K562 (cell line): ENCODE data around the gene PLCD4. TPM values are rescaled to one million over a fixed set of nuclear protein-coding genes. Genes with fewer than 3 reads are reported as not detected.

ENCODE experiments used
- DDX20 ChIP-seq: fragments of 450-650 bp; IDR thresholded peaks from 2 replicates; pipeline ENCODE4 v1.6.1; 2016; ENCODE audit warnings: missing genetic modification characterization, low read depth, mild to moderate bottlenecking, missing compliant biosample characterization, moderate library complexity
- E2F3 ChIP-seq: fragments of 250-450 bp; sonication (Bioruptor Pico); IDR thresholded peaks from 2 replicates; pipeline ENCODE4 v1.4.0; 2020; ENCODE audit warnings: mild to moderate bottlenecking
- E2F8 ChIP-seq: fragments of 450-650 bp; IDR thresholded peaks from 2 replicates; pipeline ENCODE4 v1.7.1; 2018; ENCODE audit warnings: mild to moderate bottlenecking, low read depth; ENCODE audit not compliant: partially characterized antibody
- EGR1 ChIP-seq: fragments of 450-650 bp; conservative IDR thresholded peaks from 2 replicates; pipeline ENCODE4 v1.6.1; 2017; ENCODE audit warnings: mild to moderate bottlenecking
- ELF4 ChIP-seq: fragments of 450-650 bp; formaldehyde crosslinking; IDR thresholded peaks from 2 replicates; pipeline ENCODE4 v1.4.0; 2022; ENCODE audit warnings: missing genetic modification characterization
- ETV6 ChIP-seq, 3 experiments: fragments of 150-350 bp in 1 of 3; sonication (generic) in 1 of 3; formaldehyde crosslinking in 1 of 3; IDR thresholded peaks; 2 replicates each; pipeline versions ENCODE4 v1.6.1 to v1.8.0; 2014 to 2022; ENCODE audit warnings: borderline replicate concordance in 2 of 3, low read depth in 2 of 3, antibody characterized with exemption in 1 of 3, low read length in 1 of 3, mild to moderate bottlenecking in 1 of 3, missing genetic modification reagents in 1 of 3
- FOS ChIP-seq: IDR thresholded peaks from 3 replicates; pipeline ENCODE4 v1.6.1; 2011; ENCODE audit not compliant: insufficient read length; ENCODE audit errors: extremely low read depth
- HMG20B ChIP-seq: fragments of 250-450 bp; sonication (Bioruptor Pico); IDR thresholded peaks from 2 replicates; pipeline ENCODE4 v1.5.0; 2021; ENCODE audit warnings: mild to moderate bottlenecking
- KAT8 ChIP-seq: fragments of 450-650 bp; IDR thresholded peaks from 2 replicates; pipeline ENCODE4 v1.6.1; 2016; ENCODE audit warnings: low read depth, mild to moderate bottlenecking
- MCM5 ChIP-seq: fragments of 450-650 bp; IDR thresholded peaks from 2 replicates; pipeline ENCODE4 v1.6.1; 2016; ENCODE audit warnings: low read depth
- NCOA1 ChIP-seq: fragments of 450-650 bp; IDR thresholded peaks from 2 replicates; pipeline ENCODE4 v1.6.1; 2016; ENCODE audit warnings: low read depth
- POLR2H ChIP-seq: IDR thresholded peaks from 2 replicates; pipeline ENCODE4 v1.6.1; 2016; ENCODE audit warnings: missing genetic modification characterization, low read depth, mild to moderate bottlenecking, control low read depth, missing compliant biosample characterization, moderate library complexity
- SMARCC2 ChIP-seq: fragments of 450-650 bp; IDR thresholded peaks from 2 replicates; pipeline ENCODE4 v1.6.1; 2017; ENCODE audit warnings: antibody characterized with exemption, moderate library complexity, mild to moderate bottlenecking, low read depth
- SNRNP70 ChIP-seq: fragments of 200-400 bp; formaldehyde crosslinking; optimal IDR thresholded peaks from 2 replicates; pipeline ENCODE3; 2017; ENCODE audit warnings: low read depth, low read length
- SP1 ChIP-seq: sonication (generic); formaldehyde crosslinking; IDR thresholded peaks from 2 replicates; pipeline ENCODE4 v1.8.1; 2022; ENCODE audit warnings: mild to moderate bottlenecking, missing genetic modification reagents
- SRF ChIP-seq, 2 experiments: fragments of 250-450, 450-650 bp in 1 of 2; sonication (Bioruptor Pico) in 1 of 2; sonication (generic) in 1 of 2; formaldehyde crosslinking; IDR thresholded peaks; 2 replicates each; pipeline versions ENCODE4 v1.5.0 to v1.5.1; 2020 to 2022; ENCODE audit warnings: mild to moderate bottlenecking in 1 of 2, missing genetic modification reagents in 1 of 2
- STAT5B ChIP-seq: fragments of 250-450 bp; sonication (Bioruptor Pico); IDR thresholded peaks from 2 replicates; pipeline ENCODE4 v1.8.0; 2021; ENCODE audit warnings: mild to moderate bottlenecking, inconsistent platforms
- TFAM ChIP-seq: fragments of 250-450 bp; sonication (Bioruptor Pico); conservative IDR thresholded peaks from 2 replicates; pipeline ENCODE4 v1.5.0; 2021; ENCODE audit warnings: mild to moderate bottlenecking, moderate library complexity
- XRCC3 ChIP-seq: fragments of 450-650 bp; IDR thresholded peaks from 2 replicates; pipeline ENCODE4 v1.6.1; 2017; ENCODE audit warnings: mild to moderate bottlenecking, moderate library complexity
- ZBED1 ChIP-seq: IDR thresholded peaks from 2 replicates; pipeline ENCODE4 v1.6.1; 2014
- ZBTB49 ChIP-seq: sonication (generic); formaldehyde crosslinking; IDR thresholded peaks from 2 replicates; pipeline ENCODE4 v1.8.0; 2022; ENCODE audit warnings: missing genetic modification reagents, mild to moderate bottlenecking, borderline replicate concordance
- ZFPM2 ChIP-seq: fragments of 250-450 bp; sonication (Bioruptor Pico); IDR thresholded peaks from 2 replicates; pipeline ENCODE4 v1.5.1; 2022; ENCODE audit warnings: mild to moderate bottlenecking
- ZNF282 ChIP-seq: sonication (generic); formaldehyde crosslinking; IDR thresholded peaks from 2 replicates; pipeline ENCODE4 v1.8.1; 2023; ENCODE audit warnings: missing genetic modification reagents
- ZNF583 ChIP-seq: fragments of 250-450 bp; sonication (Bioruptor Pico); IDR thresholded peaks from 2 replicates; pipeline ENCODE4 v1.4.0; 2020
- ZNF668 ChIP-seq: fragments of 250-450 bp; sonication (Bioruptor Pico); IDR thresholded peaks from 2 replicates; pipeline ENCODE4 v1.8.0; 2022; ENCODE audit warnings: mild to moderate bottlenecking, inconsistent platforms
- ZNF695 ChIP-seq: fragments of 450-650 bp; formaldehyde crosslinking; IDR thresholded peaks from 2 replicates; pipeline ENCODE4 v1.4.0; 2020; ENCODE audit warnings: mild to moderate bottlenecking, moderate library complexity
- polyA plus RNA-seq, 8 experiments: library from polyadenylated mRNA; depleted of rRNA in 4 of 8; stranded (reverse) in 5 of 8; unstranded in 3 of 8; fragments of >200 nt; fragmentation: Nextera tagmentation in 2 of 8; fragmentation: Illumina TruSeq in 1 of 8; extraction: Ambion mirVana in 2 of 8; extraction: Trizol in 1 of 8; gene quantifications; 2 replicates each; pipeline versions ENCODE4 v1.2.1 to v1.2.3, GENCODE V29; 2011 to 2014; ENCODE audit warnings: inconsistent platforms in 1 of 8, missing spikeins in 1 of 8
- total RNA-seq, 7 experiments: library from RNA; depleted of rRNA in 6 of 7; stranded (reverse); fragments of >200 nt in 6 of 7; fragmentation: Illumina TruSeq in 2 of 7; extraction: Trizol in 2 of 7; gene quantifications; 2 replicates each; pipeline versions ENCODE4 v1.2.1 to v1.2.3, GENCODE V29; 2011 to 2021; ENCODE audit warnings: low replicate concordance in 1 of 7

The PLCD4 gene
- total and polyA plus RNA-seq, 9 of the 15 experiments (the other 6 are each of a cell fraction or from before 2014, with no cell fraction given), result 0.13 to 0.38 TPM; not detected in 7

GRCh38 chr2:218568190-218569037 is 39.3 kb upstream of the PLCD4 start, which contains the start of the genes CNOT9 and USP37 (continued):
- TF ChIP-seq ELF4 (no peak), ZNF668 (CRISPR knock-in tag) (no peak), MCM5 (no peak), POLR2H (tag) (peak; percentile 67; the same call in 1 of the 2 replicates), TFAM (CRISPR knock-in tag) (no peak), XRCC3 (no peak), FOS (no peak), SP1 (CRISPR knock-in tag) (peak; percentile 89; the same call in 1 of the 2 replicates), SNRNP70 (no peak), STAT5B (CRISPR knock-in tag) (no peak), ZNF583 (CRISPR knock-in tag) (no peak), HMG20B (CRISPR knock-in tag) (no peak), EGR1 (peak; percentile 99), ZBTB49 (no peak), NCOA1 (no peak), E2F3 (peak; percentile 86), ETV6 (IDR thresholded peaks at IDR 0.05; ENCODE audit: borderline replicate concordance in 1 of 2, low read depth in 2 of 2, low read length in 1 of 2) (no peak), ETV6 (CRISPR knock-in tag; IDR thresholded peaks at IDR 0.05; ENCODE audit: borderline replicate concordance) (no peak), KAT8 (no peak), SRF (CRISPR knock-in tag; IDR thresholded peaks at IDR 0.05) (no peak), SMARCC2 (no peak), ZNF282 (CRISPR knock-in tag) (0 out of 2 replicates have a peak, but pooled peaks have one; percentile 64), ZNF695 (CRISPR knock-in tag) (no peak), DDX20 (tag) (no peak), E2F8 (peak; percentile 99), ZBED1 (no peak), ZFPM2 (CRISPR knock-in tag) (no peak)
